Osteoblast (primary cell): ENCODE results near the gene MUSK. TPM values are rescaled to one million over a fixed set of nuclear protein-coding genes. Genes with fewer than 3 reads are reported as not detected.
"Not testable (repeated sequence)": the region's sequence is repeated elsewhere in the genome, so short reads cannot be mapped to it uniquely, and the experiment has no call there.

Experiments used
- DNase-seq: peaks from one replicate; pipeline ENCODE4 v3.0.0; 2011; ENCODE audit warnings: low spot score, mixed read lengths; ENCODE audit not compliant: insufficient read length; ENCODE audit errors: missing footprints
- H2AFZ ChIP-seq: 2 replicates; pipeline ENCODE4 v1.6.0; 2011; ENCODE audit warnings: mild to moderate bottlenecking, low read length
- H3K27ac ChIP-seq: 2 replicates; pipeline ENCODE4 v1.5.1; 2011; ENCODE audit warnings: mild to moderate bottlenecking, low read depth, low read length, moderate library complexity
- H3K27me3 ChIP-seq: 2 replicates; pipeline ENCODE4 v1.6.0; 2012; ENCODE audit warnings: mild to moderate bottlenecking, control low read depth, inconsistent platforms, low read length, moderate library complexity; ENCODE audit not compliant: insufficient read depth
- H3K36me3 ChIP-seq: 2 replicates; pipeline ENCODE4 v1.5.1; 2011; ENCODE audit warnings: mild to moderate bottlenecking, low read length, control low read depth, moderate library complexity; ENCODE audit not compliant: insufficient read depth
- H3K4me1 ChIP-seq: 2 replicates; pipeline ENCODE4 v1.5.1; 2011; ENCODE audit warnings: mild to moderate bottlenecking, low read length, control low read depth, moderate library complexity; ENCODE audit not compliant: insufficient read depth
- H3K4me2 ChIP-seq: 2 replicates; pipeline ENCODE4 v1.6.0; 2011; ENCODE audit warnings: mild to moderate bottlenecking, low read length; ENCODE audit not compliant: insufficient read depth
- H3K4me3 ChIP-seq: fragments of 200-600 bp; sonication (generic); 3 replicates; pipeline ENCODE4 v1.5.1; 2012; ENCODE audit warnings: mild to moderate bottlenecking, low read length, inconsistent platforms; ENCODE audit not compliant: insufficient read depth
- H3K79me2 ChIP-seq: 2 replicates; pipeline ENCODE4 v1.6.0; 2012; ENCODE audit warnings: mild to moderate bottlenecking, low read length, control low read depth, inconsistent platforms; ENCODE audit not compliant: insufficient read depth
- H3K9me3 ChIP-seq: 2 replicates; pipeline ENCODE4 v1.5.1; 2011; ENCODE audit warnings: low read depth, low read length, control low read depth
- H4K20me1 ChIP-seq: 2 replicates; pipeline ENCODE4 v1.6.0; 2012; ENCODE audit warnings: mild to moderate bottlenecking, low read length, control low read depth; ENCODE audit not compliant: insufficient read depth
- CTCF ChIP-seq: IDR thresholded peaks from 2 replicates; pipeline ENCODE4 v1.5.1; 2011; ENCODE audit warnings: mild to moderate bottlenecking, low read depth, low read length, moderate library complexity; ENCODE audit errors: extremely low read depth
- total RNA-seq: library from RNA; depleted of rRNA; stranded (reverse); fragments of >200 nt; gene quantifications from 2 replicates; pipeline ENCODE4 v1.2.3, GENCODE V29; 2012

Gene MUSK
- total RNA-seq, 1 donor: under 0.01 TPM

GRCh38 chr9:110825950-110826349 is 157.4 kb downstream of the MUSK start:
- H2AFZ ChIP-seq: no peak overlapping the region
- no peak overlapping the region for H3K4me2 ChIP-seq
- H3K36me3 ChIP-seq: no peaks in the 10 kb centered on the region

GRCh38 chr9:110826400-110826799 is 157.8 kb downstream of the MUSK start:
- not testable (repeated sequence) for H3K4me2 ChIP-seq, H3K4me3 ChIP-seq, H3K79me2 ChIP-seq, H4K20me1 ChIP-seq, H3K27ac ChIP-seq, DNase-seq, H3K9me3 ChIP-seq, H3K4me1 ChIP-seq, H3K27me3 ChIP-seq, H3K36me3 ChIP-seq, H2AFZ ChIP-seq

More at GRCh38 chr9:110825950-110826349, 157.4 kb downstream of the MUSK start:
- no peaks in the 10 kb centered on the region for H3K79me2 ChIP-seq
- no peaks in the 10 kb centered on the region for H3K27me3 ChIP-seq
- H3K4me3 ChIP-seq: no peak overlapping the region
- H3K27ac ChIP-seq: no peak overlapping the region
- no peak for TF ChIP-seq CTCF
- DNase-seq: no peak
- H3K9me3 ChIP-seq: no peaks in the 10 kb centered on the region
- H3K4me1 ChIP-seq: peaks cover 3% of the 10 kb centered on the region
- no peaks in the 10 kb centered on the region for H4K20me1 ChIP-seq

- no peak for TF ChIP-seq CTCF
- peak; percentile 72 for DNase-seq
- no peak overlapping the region for H3K4me3 ChIP-seq
- H3K4me2 ChIP-seq: no peak overlapping the region
- H3K27ac ChIP-seq: no peak overlapping the region
- peaks cover 6% of the 10 kb centered on the region for H3K4me1 ChIP-seq
- H3K36me3 ChIP-seq: no peaks in the 10 kb centered on the region
- H4K20me1 ChIP-seq: no peaks in the 10 kb centered on the region
- no peak overlapping the region for H2AFZ ChIP-seq
- no peaks in the 10 kb centered on the region for H3K79me2 ChIP-seq
- H3K27me3 ChIP-seq: no peaks in the 10 kb centered on the region
- no peaks in the 10 kb centered on the region for H3K9me3 ChIP-seq
Measured at GRCh38 chr9:110828264-110828663, 159.7 kb downstream of the MUSK start.

GRCh38 chr9:110830495-110830894 is 161.9 kb downstream of the MUSK start:
- H3K36me3 ChIP-seq: no peaks in the 10 kb centered on the region
- H3K79me2 ChIP-seq: no peaks in the 10 kb centered on the region
- no peak overlapping the region for H2AFZ ChIP-seq
- H3K4me2 ChIP-seq: no peak overlapping the region
- H3K4me3 ChIP-seq: no peak overlapping the region
- H3K27me3 ChIP-seq: no peaks in the 10 kb centered on the region
- H4K20me1 ChIP-seq: no peaks in the 10 kb centered on the region
- no peak for DNase-seq
- no peak overlapping the region for H3K27ac ChIP-seq
- TF ChIP-seq CTCF: no peak
- peaks cover 14% of the 10 kb centered on the region for H3K4me1 ChIP-seq
- H3K9me3 ChIP-seq: no peaks in the 10 kb centered on the region
